PC-9 (cell line): ENCODE results near the gene IP6K2. TPM values are rescaled to one million over a fixed set of nuclear protein-coding genes. Genes with fewer than 3 reads are reported as not detected.
A peak's percentile ranks its signal among the peaks of the same experiment; 100 is the strongest.

Experiments
- BruUV-seq: library from RNA; stranded (reverse); fragments of 400-500 nt; replicated peaks from 2 replicates; lab custom pipeline; 2021; lab: Mats Ljungman, UMichigan
- CTCF ChIA-PET: fragments of 300-600 bp; sonication (Branson Sonifier 250); formaldehyde crosslinking; loops from one replicate; lab custom pipeline; 2022; ENCODE audit warnings: antibody characterized with exemption; lab: Charles Lee
- POLR2A ChIA-PET: fragments of 300-600 bp; sonication (Branson Sonifier 250); formaldehyde crosslinking; loops from one replicate; lab custom pipeline; 2022; ENCODE audit warnings: antibody characterized with exemption; ENCODE audit not compliant: unreplicated experiment; lab: Charles Lee
- DNase-seq, 2 experiments: peaks; one replicate each; pipeline versions ENCODE4 v3.0.0 to v3.0.0-alpha.2; 2015 to 2022; ENCODE audit warnings: mixed read lengths in 1 of 2
- H2AFZ ChIP-seq: fragments of 200-600 bp; sonication (generic); 2 replicates; pipeline ENCODE4 v1.8.1; 2017; ENCODE audit warnings: antibody characterized with exemption
- H3F3A ChIP-seq: fragments of 200-600 bp; sonication (generic); 2 replicates; pipeline ENCODE4 v1.8.1; 2017; ENCODE audit warnings: antibody characterized with exemption, mild to moderate bottlenecking, low read depth; ENCODE audit not compliant: insufficient read depth
- H3K27ac ChIP-seq: fragments of 200-600 bp; sonication (generic); 2 replicates; pipeline ENCODE4 v1.6.1; 2016; ENCODE audit warnings: mixed run types
- H3K27me3 ChIP-seq: fragments of 200-600 bp; sonication (generic); 2 replicates; pipeline ENCODE4 v1.6.1; 2016; ENCODE audit warnings: low read depth, mixed run types; ENCODE audit not compliant: insufficient read depth
- H3K36me3 ChIP-seq: fragments of 200-600 bp; sonication (generic); 2 replicates; pipeline ENCODE4 v1.6.1; 2016; ENCODE audit warnings: low read depth, mixed run types
- H3K4me1 ChIP-seq: fragments of 200-600 bp; sonication (generic); replicated peaks from 2 replicates; pipeline ENCODE4 v1.6.1; 2016; ENCODE audit warnings: mixed run types; ENCODE audit not compliant: insufficient read depth
- H3K4me2 ChIP-seq: fragments of 200-600 bp; sonication (generic); 2 replicates; pipeline ENCODE4 v1.6.1; 2017; ENCODE audit warnings: mixed run types
- H3K4me3 ChIP-seq: fragments of 200-600 bp; sonication (generic); 2 replicates; pipeline ENCODE4 v1.6.1; 2016; ENCODE audit warnings: mixed run types
- H3K79me2 ChIP-seq: fragments of 200-600 bp; sonication (generic); 2 replicates; pipeline ENCODE4 v1.6.1; 2017; ENCODE audit warnings: low read depth, mixed run types
- H3K9me2 ChIP-seq: fragments of 200-600 bp; sonication (generic); 2 replicates; pipeline ENCODE4 v1.8.1; 2017; ENCODE audit warnings: mild to moderate bottlenecking; ENCODE audit not compliant: insufficient read depth
- H3K9me3 ChIP-seq: fragments of 200-600 bp; sonication (generic); 2 replicates; pipeline ENCODE4 v1.8.1; 2016; ENCODE audit warnings: low read depth; ENCODE audit not compliant: insufficient read depth
- H4K20me1 ChIP-seq: fragments of 200-600 bp; sonication (generic); 2 replicates; pipeline ENCODE4 v1.8.1; 2017; ENCODE audit not compliant: insufficient read depth
- EZH2 ChIP-seq: fragments of 200-600 bp; sonication (generic); IDR thresholded peaks from 2 replicates; pipeline ENCODE4 v1.8.0; 2017; ENCODE audit warnings: antibody characterized with exemption, low read depth
- intact Hi-C: fragments of 100-400 bp; cut with micrococcal nuclease; formaldehyde crosslinking; loops from one replicate; pipeline ENCODE4 v1.10.0; 2022; ENCODE audit not compliant: unreplicated experiment
- total RNA-seq: library from RNA; stranded (reverse); gene quantifications from 2 replicates; pipeline ENCODE4 v1.2.3, GENCODE V29; 2021
- TF ChIP-seq, protein P1 (sequence below): fragments of 200-600 bp; sonication (generic); conservative IDR thresholded peaks from 2 replicates; pipeline ENCODE4 v1.6.1; 2017; ENCODE audit warnings: mixed run types, antibody characterized with exemption, mild to moderate bottlenecking, moderate library complexity

Gene IP6K2
- total RNA-seq, 1 experiment from 2014 or later = 123 TPM

DNA sequence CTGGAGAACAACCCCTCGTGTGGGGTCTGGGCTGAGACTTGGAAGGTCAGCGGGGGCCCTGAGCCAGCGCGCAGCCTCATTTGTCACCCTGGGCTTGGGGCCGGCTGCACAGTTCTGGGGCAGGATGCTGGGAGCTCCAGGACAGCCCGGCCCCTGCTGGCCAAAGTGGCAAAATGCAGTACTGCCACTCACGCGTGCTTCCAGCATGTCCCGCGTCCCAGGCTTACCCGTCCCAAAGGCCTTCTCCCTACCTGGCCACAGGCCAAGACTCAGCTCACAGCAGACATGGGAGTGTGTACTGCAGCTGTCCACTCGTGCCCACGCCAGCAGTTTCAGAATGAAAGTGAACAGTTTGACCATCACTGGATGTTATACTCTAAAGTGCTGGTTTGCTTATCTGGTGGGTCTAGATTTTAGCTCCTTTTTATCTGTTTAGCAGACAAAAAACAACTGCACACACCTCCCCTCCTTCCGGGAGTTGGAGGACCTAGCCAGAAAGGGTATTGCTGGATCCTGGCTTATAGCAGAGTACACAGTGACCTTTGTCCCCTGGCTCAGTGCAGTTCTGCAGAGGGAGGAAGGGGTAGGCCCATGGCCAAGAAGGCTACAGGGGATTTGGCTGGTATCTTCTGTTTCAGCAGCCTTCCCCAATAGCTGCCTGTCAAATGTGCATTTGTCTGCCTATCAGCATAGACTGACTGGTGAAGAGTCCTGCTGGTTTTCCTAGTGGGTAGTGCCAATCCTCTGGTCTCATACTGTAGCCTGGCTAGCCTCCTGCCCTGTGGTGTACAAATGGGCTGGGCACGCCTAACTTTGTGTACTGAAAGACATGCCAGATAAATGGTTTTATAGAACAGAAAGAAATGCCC is 23.2 kb upstream of the IP6K2 start:
- Histone ChIP-seq H2AFZ (no peak overlapping the region), H3K4me1 (no peaks in the 10 kb centered on the region), H3K9me3 (no peaks in the 10 kb centered on the region), H3K79me2 (no peaks in the 10 kb centered on the region), H4K20me1 (no peaks in the 10 kb centered on the region), H3K27ac (no peak overlapping the region), H3K9me2 (no peaks in the 10 kb centered on the region), H3K36me3 (no peaks in the 10 kb centered on the region), H3K4me2 (no peak overlapping the region), H3K4me3 (no peak overlapping the region), H3F3A (no peaks in the 10 kb centered on the region), H3K27me3 (no peaks in the 10 kb centered on the region)
- POLR2A ChIA-PET = no interaction called here
- BruUV-seq = no TSS peak
- TF ChIP-seq EZH2 = no peak
- TF ChIP-seq, protein P1, sequence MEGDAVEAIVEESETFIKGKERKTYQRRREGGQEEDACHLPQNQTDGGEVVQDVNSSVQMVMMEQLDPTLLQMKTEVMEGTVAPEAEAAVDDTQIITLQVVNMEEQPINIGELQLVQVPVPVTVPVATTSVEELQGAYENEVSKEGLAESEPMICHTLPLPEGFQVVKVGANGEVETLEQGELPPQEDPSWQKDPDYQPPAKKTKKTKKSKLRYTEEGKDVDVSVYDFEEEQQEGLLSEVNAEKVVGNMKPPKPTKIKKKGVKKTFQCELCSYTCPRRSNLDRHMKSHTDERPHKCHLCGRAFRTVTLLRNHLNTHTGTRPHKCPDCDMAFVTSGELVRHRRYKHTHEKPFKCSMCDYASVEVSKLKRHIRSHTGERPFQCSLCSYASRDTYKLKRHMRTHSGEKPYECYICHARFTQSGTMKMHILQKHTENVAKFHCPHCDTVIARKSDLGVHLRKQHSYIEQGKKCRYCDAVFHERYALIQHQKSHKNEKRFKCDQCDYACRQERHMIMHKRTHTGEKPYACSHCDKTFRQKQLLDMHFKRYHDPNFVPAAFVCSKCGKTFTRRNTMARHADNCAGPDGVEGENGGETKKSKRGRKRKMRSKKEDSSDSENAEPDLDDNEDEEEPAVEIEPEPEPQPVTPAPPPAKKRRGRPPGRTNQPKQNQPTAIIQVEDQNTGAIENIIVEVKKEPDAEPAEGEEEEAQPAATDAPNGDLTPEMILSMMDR = peak; percentile 36; the same call in 1 of the 2 replicates
- DNase-seq = peak in 1 of 2 experiments; percentile 40
- CTCF ChIA-PET = interaction anchor here (0.5 to 0.8 kb wide), 5 partner anchors 20 to 466 kb away, joined by 3 to 4 read pairs (median 3); no protein-coding TSS in a partner anchor
- intact Hi-C loops = loop anchor here (10.0 kb wide), 1 partner anchor 215 kb away; no protein-coding TSS in a partner anchor

DNA sequence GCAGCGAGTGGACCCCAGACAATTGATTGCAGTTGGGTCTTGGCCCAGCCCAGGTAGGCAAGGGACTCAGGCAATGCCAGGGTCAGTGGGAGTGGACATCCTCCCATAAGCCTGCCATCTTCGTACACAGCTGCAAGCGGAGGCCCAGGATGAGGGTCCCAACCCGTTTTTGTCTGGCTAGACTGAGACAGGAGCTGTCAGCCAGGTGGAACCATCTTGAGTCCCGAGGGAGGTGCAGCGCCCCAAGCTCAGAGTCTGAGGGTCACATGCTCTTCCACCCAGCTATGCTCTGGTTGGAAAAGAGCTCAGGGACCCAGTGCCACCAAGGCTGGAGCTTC is 22.6 kb upstream of the IP6K2 start:
- Histone ChIP-seq H3K9me2 (no peaks in the 10 kb centered on the region), H3K4me1 (no peaks in the 10 kb centered on the region), H2AFZ (no peak overlapping the region), H3F3A (no peaks in the 10 kb centered on the region), H4K20me1 (no peaks in the 10 kb centered on the region), H3K9me3 (no peaks in the 10 kb centered on the region), H3K27ac (no peak overlapping the region), H3K79me2 (no peaks in the 10 kb centered on the region), H3K27me3 (no peaks in the 10 kb centered on the region), H3K4me2 (no peak overlapping the region), H3K36me3 (no peaks in the 10 kb centered on the region), H3K4me3 (no peak overlapping the region)
- ChIA-PET POLR2A (no interaction called here), CTCF (interaction anchor here (0.5 to 0.8 kb wide), 5 partner anchors 19 to 466 kb away, joined by 3 to 4 read pairs (median 3); no protein-coding TSS in a partner anchor)
- intact Hi-C loops = no loop called here
- no peak for DNase-seq
- no TSS peak for BruUV-seq
- TF ChIP-seq, protein P1 = no peak
- TF ChIP-seq EZH2 = no peak

DNA sequence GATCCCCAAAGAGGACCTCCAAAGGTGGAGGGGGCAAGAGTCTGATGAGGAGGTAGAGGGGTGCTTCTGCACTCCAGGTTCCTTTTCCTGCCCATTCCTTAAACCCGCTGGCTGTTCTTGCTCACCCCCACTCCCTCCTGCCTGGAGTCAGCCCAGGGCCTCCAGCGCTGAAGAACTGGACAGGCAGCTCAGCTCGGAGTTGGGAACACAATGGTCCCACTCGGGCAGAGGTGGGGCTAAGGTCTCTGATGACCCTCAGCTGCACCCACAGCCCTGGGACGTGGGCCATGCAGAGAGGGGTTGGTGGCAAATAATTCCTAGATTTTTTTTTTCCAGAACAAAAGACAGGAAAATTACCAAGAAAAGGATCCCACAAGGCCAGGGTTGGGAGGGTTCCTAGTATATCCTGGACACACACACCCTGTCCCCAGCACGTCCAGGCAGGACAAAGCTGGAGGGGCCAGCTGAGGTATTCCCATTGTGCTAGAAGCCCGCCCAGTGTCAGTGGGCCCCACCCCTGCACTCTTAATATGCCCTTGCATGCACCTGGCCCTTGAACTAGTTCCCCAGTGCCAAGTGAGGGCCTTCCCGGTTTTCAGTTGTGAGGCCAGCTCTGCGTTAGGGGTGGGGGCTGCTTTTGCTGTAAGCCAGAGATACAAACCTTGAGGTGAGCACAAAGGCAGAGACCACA is 22.1 kb upstream of the IP6K2 start:
- ChIA-PET CTCF (interaction anchor here (0.6 to 0.8 kb wide), 4 partner anchors 19 to 465 kb away, joined by 3 to 8 read pairs (median 4); no protein-coding TSS in a partner anchor), POLR2A (no interaction called here)
- H3K27me3 ChIP-seq = no peaks in the 10 kb centered on the region
- no peaks in the 10 kb centered on the region for H3F3A ChIP-seq
- H3K9me3 ChIP-seq = no peaks in the 10 kb centered on the region
- H3K4me3 ChIP-seq = no peak overlapping the region
- H4K20me1 ChIP-seq = no peaks in the 10 kb centered on the region
- no peak overlapping the region for H3K27ac ChIP-seq
- DNase-seq = no peak
- no TSS peak for BruUV-seq
- intact Hi-C loops = no loop called here
- no peak overlapping the region for H2AFZ ChIP-seq
- no peaks in the 10 kb centered on the region for H3K79me2 ChIP-seq
- H3K36me3 ChIP-seq = no peaks in the 10 kb centered on the region
- no peak overlapping the region for H3K4me2 ChIP-seq
- TF ChIP-seq, protein P1 = no peak
- no peak for TF ChIP-seq EZH2
- no peaks in the 10 kb centered on the region for H3K9me2 ChIP-seq
- H3K4me1 ChIP-seq = no peaks in the 10 kb centered on the region
